ENCODE results near the gene FAM240A. TPM values are rescaled to one million over a fixed set of nuclear protein-coding genes. Genes with fewer than 3 reads are reported as not detected.

FAM240A gene
- total RNA-seq, 4 donors from 2014 or later = 0.50 TPM; not detected in 3

DNA sequence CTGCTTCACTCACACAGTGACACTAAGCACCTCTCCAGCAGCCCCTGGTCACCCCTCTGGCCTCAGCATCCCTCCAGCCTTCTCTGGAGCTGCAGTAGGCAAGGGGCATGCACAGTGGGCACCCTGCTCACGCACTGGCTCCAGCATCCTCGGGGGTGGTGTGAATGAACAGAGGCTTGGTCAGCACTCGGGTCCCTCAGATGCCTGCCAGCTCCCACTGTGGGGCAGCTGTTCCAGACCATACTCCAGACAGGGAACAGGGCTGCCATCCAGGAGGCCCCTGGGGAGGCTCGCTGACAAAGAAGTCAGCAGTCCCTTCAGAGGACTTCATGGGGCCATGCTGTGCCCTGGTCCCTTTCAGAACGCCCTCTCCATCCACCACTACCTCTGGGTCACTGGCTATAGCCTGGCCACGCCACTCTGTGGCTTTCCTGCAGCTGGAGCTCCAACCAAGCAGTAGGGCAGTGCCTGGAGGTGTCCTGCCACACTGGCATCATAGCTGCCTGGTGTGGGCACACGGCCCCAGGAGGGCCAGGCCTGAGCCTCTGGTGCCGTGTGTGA, 54.8 kb downstream of the FAM240A start:
- TF ChIP-seq, protein P1, sequence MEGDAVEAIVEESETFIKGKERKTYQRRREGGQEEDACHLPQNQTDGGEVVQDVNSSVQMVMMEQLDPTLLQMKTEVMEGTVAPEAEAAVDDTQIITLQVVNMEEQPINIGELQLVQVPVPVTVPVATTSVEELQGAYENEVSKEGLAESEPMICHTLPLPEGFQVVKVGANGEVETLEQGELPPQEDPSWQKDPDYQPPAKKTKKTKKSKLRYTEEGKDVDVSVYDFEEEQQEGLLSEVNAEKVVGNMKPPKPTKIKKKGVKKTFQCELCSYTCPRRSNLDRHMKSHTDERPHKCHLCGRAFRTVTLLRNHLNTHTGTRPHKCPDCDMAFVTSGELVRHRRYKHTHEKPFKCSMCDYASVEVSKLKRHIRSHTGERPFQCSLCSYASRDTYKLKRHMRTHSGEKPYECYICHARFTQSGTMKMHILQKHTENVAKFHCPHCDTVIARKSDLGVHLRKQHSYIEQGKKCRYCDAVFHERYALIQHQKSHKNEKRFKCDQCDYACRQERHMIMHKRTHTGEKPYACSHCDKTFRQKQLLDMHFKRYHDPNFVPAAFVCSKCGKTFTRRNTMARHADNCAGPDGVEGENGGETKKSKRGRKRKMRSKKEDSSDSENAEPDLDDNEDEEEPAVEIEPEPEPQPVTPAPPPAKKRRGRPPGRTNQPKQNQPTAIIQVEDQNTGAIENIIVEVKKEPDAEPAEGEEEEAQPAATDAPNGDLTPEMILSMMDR (IDR thresholded peaks at IDR 0.05) = no peak
- TF ChIP-seq POLR2A (IDR thresholded peaks at IDR 0.05) = no peak
- Histone ChIP-seq H3K9me3 (no peaks in the 10 kb centered on the region), H3K4me3 (no peak overlapping the region), H3K4me1 (peaks cover 0 to 27% (median 10%) of the 10 kb centered on the region in 3 donors), H3K36me3 (peaks cover 0 to 22% (median 0%) of the 10 kb centered on the region in 3 donors), H3K27me3 (no peaks in the 10 kb centered on the region), H3K27ac (no peak overlapping the region)
- intact Hi-C loops (cut with DNase I) = no loop called here
- no peak for DNase-seq
- WGBS, 2 donors = 74 to 82% methylated on average over 2 to 3 of the region's 8 CpGs

DNA sequence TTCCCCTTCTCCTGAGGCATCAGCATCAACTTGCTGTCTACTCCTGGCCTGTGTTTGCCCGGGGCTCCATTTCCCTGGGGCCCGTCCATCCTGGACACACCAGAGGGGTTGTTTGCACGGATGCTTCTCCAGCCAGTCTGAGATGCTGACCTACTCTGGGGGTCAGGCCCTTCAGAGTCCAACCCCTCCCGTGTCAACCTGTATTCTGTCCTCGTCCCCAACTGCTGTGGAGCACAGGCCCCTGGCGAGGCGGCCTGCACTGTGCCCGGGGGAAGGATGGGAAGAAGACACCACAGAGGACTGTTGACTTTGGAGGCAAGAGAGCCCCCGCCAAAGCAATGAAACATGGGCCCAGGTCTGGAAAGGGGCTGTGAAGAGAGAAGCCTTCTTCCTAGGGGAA, 55.3 kb downstream of the FAM240A start:
- no peak for TF ChIP-seq POLR2A (IDR thresholded peaks at IDR 0.05)
- TF ChIP-seq, protein P1 (IDR thresholded peaks at IDR 0.05) = no peak
- peaks cover 0 to 27% (median 0%) of the 10 kb centered on the region in 3 donors for H3K36me3 ChIP-seq
- no peak overlapping the region for H3K27ac ChIP-seq
- H3K4me1 ChIP-seq = peaks cover 0 to 21% (median 9%) of the 10 kb centered on the region in 3 donors
- no peaks in the 10 kb centered on the region for H3K27me3 ChIP-seq
- intact Hi-C loops (cut with DNase I) = no loop called here
- H3K9me3 ChIP-seq = no peaks in the 10 kb centered on the region
- 71 to 100% methylated on average over 3 to 4 of the region's 9 CpGs for WGBS, 2 donors
- no peak overlapping the region for H3K4me3 ChIP-seq
- no peak for DNase-seq

DNA sequence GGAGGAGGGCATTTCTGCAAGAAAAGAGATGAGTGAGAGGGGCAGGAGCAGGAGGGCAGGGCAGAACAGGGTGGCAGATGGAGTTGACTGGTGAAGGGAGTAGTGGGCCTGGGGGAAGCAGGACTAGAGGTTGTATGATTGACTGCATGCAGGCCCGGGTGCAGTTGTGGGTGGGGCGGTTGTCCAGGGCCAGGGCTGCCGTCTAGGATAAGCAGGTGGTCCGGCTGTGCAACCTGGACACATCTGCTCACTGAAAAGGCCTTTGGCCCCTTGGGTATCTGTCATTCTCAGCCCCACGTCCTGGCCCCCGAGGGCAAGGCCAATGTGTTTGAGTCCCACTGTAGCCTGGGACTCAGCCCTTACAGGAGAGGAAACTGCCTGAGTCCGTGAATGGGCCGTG, 55.8 kb downstream of the FAM240A start:
- Histone ChIP-seq H3K4me3 (no peak overlapping the region), H3K27ac (no peak overlapping the region), H3K36me3 (peaks cover 0 to 32% (median 0%) of the 10 kb centered on the region in 3 donors), H3K27me3 (no peaks in the 10 kb centered on the region), H3K4me1 (peaks cover 0 to 17% (median 5%) of the 10 kb centered on the region in 3 donors), H3K9me3 (no peaks in the 10 kb centered on the region)
- 62 to 84% methylated on average over 3 to 4 of the region's 8 CpGs for WGBS, 2 donors
- intact Hi-C loops (cut with DNase I) = no loop called here
- TF ChIP-seq, protein P1 (IDR thresholded peaks at IDR 0.05) = no peak
- TF ChIP-seq POLR2A (IDR thresholded peaks at IDR 0.05) = no peak
- no peak for DNase-seq

DNA sequence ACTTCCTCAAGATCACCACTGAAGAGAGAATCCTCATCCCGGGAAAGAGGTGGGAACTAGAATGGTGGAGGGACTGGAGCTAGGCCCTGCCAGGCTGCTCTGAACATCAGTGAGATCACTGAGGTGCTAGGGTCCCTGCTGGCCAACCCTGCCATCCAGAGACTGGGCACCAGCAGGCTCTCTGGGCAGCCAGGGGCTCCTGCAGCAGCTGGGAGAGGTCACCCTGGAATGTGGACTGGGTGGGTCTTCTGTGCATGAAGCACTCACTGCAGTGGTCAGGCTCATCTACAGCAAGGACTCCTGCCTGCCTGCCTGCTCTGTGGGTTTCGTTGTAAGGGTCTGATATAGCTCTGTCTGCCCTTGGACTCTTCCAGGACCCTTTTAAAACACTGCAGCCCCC, 56.3 kb downstream of the FAM240A start:
- DNase-seq = no peak
- no peak overlapping the region for H3K27ac ChIP-seq
- WGBS, 2 donors = 100% methylated on average over 1 of the region's 2 CpGs
- H3K4me3 ChIP-seq = no peak overlapping the region
- H3K36me3 ChIP-seq = peaks cover 0 to 37% (median 1%) of the 10 kb centered on the region in 3 donors
- intact Hi-C loops (cut with DNase I) = no loop called here
- TF ChIP-seq, protein P1 (IDR thresholded peaks at IDR 0.05) = no peak
- no peak for TF ChIP-seq POLR2A (IDR thresholded peaks at IDR 0.05)
- peaks cover 0 to 12% (median under 1%) of the 10 kb centered on the region in 3 donors for H3K4me1 ChIP-seq
- no peaks in the 10 kb centered on the region for H3K27me3 ChIP-seq
- no peaks in the 10 kb centered on the region for H3K9me3 ChIP-seq

DNA sequence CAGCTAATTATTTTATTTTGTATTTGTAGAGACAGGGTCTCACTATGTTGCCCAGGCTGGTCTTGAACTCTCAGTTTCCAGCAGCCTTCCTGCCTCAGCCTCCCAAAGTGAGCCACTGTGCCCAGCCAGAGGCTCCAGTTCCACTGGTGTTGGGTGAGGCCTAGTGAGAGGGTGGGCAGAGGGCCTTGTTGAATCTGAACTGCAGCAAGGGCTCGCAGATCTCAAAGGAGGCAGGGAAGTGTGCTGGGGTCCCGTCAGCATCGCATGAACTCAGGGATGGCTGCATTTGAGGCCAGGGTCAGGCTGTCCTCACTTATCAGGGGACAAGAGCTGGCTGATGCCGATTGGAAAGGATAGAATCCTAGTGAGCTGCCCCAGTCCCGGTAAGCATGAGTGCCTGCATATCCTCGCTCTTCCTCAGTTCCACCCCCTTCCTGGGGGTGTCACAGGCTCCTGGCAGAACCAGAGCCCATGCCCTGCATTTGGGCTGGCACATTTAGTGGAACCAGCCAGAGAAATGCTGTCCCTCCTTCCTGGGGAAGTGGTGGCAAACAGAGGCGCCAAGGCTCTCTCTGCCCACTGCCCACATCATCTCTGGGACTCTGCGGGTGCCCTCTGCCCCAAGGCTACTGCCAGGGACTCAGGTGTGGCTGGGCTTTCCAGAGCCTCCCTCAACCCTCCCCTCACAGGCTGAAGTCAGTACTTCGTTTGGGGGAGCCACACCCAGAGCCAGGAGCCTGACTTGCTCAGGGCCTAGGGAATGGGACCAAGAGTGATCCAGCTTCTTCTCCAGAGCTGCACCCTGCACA, 57.1 kb downstream of the FAM240A start:
- H3K9me3 ChIP-seq = no peaks in the 10 kb centered on the region
- H3K27ac ChIP-seq = no peak overlapping the region
- no peak overlapping the region for H3K4me3 ChIP-seq
- no peaks in the 10 kb centered on the region for H3K27me3 ChIP-seq
- TF ChIP-seq POLR2A (IDR thresholded peaks at IDR 0.05) = no peak
- TF ChIP-seq, protein P1 (IDR thresholded peaks at IDR 0.05) = no peak
- DNase-seq = no peak
- peaks cover 4 to 45% (median 6%) of the 10 kb centered on the region in 3 donors for H3K36me3 ChIP-seq
- H3K4me1 ChIP-seq = peaks cover 0 to 8% (median 0%) of the 10 kb centered on the region in 3 donors
- intact Hi-C loops (cut with DNase I) = no loop called here
- WGBS, 2 donors = 78% methylated on average over 6 of the region's 9 CpGs; no CpG with 5 or more reads in 1 of the 2 donors
